OCI-LY7 (cell line): ENCODE measurements around the gene CACNB1.

Experiments used
- EZH2phosphoT487 ChIP-seq: fragments of 200-600 bp; sonication (generic); IDR thresholded peaks from 2 replicates; pipeline ENCODE4 v1.6.1; 2018; ENCODE audit warnings: low read depth, borderline replicate concordance, mild to moderate bottlenecking, mixed run types, antibody characterized with exemption, low read length, moderate library complexity, mixed read lengths
- TF ChIP-seq, protein P1 (sequence below): fragments of 200-600 bp; sonication (generic); conservative IDR thresholded peaks from 2 replicates; pipeline ENCODE4 v1.5.1; 2014; ENCODE audit warnings: mild to moderate bottlenecking, antibody characterized with exemption, low read length, moderate library complexity, mixed read lengths

DNA sequence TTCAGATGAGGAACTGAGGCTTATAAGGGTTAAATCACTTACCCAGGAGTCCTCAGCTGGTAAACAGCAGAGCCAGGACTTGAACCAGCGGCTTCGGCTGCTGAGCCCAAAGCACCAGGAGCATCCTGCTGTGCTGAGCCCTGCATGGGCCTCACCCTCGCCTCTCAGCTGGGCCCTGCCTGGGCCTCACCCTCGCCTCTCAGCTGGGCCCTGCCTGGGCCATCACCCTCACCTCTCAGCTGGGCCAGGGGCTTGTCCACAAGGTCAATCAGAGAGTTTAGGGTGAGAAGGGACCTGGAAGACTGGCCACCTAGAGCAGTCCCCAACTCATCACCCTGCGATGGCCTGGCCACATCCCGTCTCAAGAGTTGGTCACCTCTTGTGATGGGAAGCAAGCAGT, 24.1 kb upstream of the CACNB1 start:
- TF ChIP-seq, protein P1, sequence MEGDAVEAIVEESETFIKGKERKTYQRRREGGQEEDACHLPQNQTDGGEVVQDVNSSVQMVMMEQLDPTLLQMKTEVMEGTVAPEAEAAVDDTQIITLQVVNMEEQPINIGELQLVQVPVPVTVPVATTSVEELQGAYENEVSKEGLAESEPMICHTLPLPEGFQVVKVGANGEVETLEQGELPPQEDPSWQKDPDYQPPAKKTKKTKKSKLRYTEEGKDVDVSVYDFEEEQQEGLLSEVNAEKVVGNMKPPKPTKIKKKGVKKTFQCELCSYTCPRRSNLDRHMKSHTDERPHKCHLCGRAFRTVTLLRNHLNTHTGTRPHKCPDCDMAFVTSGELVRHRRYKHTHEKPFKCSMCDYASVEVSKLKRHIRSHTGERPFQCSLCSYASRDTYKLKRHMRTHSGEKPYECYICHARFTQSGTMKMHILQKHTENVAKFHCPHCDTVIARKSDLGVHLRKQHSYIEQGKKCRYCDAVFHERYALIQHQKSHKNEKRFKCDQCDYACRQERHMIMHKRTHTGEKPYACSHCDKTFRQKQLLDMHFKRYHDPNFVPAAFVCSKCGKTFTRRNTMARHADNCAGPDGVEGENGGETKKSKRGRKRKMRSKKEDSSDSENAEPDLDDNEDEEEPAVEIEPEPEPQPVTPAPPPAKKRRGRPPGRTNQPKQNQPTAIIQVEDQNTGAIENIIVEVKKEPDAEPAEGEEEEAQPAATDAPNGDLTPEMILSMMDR: no peak
- no peak for TF ChIP-seq EZH2phosphoT487
